NCI-H2029 (cell line): ENCODE data around the gene KIF1B.
"Not testable (repeated sequence)": the region's sequence is repeated elsewhere in the genome, so short reads cannot be mapped to it uniquely, and the experiment has no call there.

Source experiments
- DNase-seq: peaks from one replicate; lab custom pipeline; 2025; lab: John Stamatoyannopoulos, UW

The KIF1B gene

GRCh38 chr1:10386761-10387676 lies 176.6 kb downstream of the KIF1B start:
- no peak for DNase-seq

GRCh38 chr1:10387677-10388386 lies 177.5 kb downstream of the KIF1B start:
- no peak for DNase-seq

GRCh38 chr1:10388387-10388715 lies 178.0 kb downstream of the KIF1B start:
- no peak for DNase-seq

GRCh38 chr1:10389271-10389973 lies 179.1 kb downstream of the KIF1B start:
- DNase-seq, result no peak

GRCh38 chr1:10396870-10397269 lies 186.5 kb downstream of the KIF1B start:
- no peak for DNase-seq

- no peak for DNase-seq
Measured at GRCh38 chr1:10398278-10398733, 187.9 kb downstream of the KIF1B start.

- peak; percentile 95 for DNase-seq
Measured at GRCh38 chr1:10398734-10399443, 188.5 kb downstream of the KIF1B start, which contains the start of gene PGD. PGD (plus strand) TSS chr1:10399064; CDS start chr1:10399118, 54 bp downstream.

- no peak for DNase-seq
Measured at GRCh38 chr1:10399444-10399941, 189.1 kb downstream of the KIF1B start.

- no peak for DNase-seq
Measured at GRCh38 chr1:10400013-10400412, 189.6 kb downstream of the KIF1B start.

GRCh38 chr1:10401281-10401680 lies 190.9 kb downstream of the KIF1B start:
- no peak for DNase-seq

- no peak for DNase-seq
Measured at GRCh38 chr1:10402729-10403274, 192.4 kb downstream of the KIF1B start.

- DNase-seq, result no peak
Measured at GRCh38 chr1:10407201-10407600, 196.8 kb downstream of the KIF1B start.

- no peak for DNase-seq
Measured at GRCh38 chr1:10415211-10415930, 205.0 kb downstream of the KIF1B start.

GRCh38 chr1:10415967-10416366 lies 205.6 kb downstream of the KIF1B start:
- DNase-seq, result not testable (repeated sequence)

GRCh38 chr1:10418741-10419140 lies 208.4 kb downstream of the KIF1B start:
- not testable (repeated sequence) for DNase-seq

- DNase-seq, result no peak
Measured at GRCh38 chr1:10419351-10419750, 209.0 kb downstream of the KIF1B start.

GRCh38 chr1:10421637-10422036 lies 211.3 kb downstream of the KIF1B start:
- DNase-seq, result no peak

- DNase-seq, result no peak
Measured at GRCh38 chr1:10424034-10424433, 213.7 kb downstream of the KIF1B start.

GRCh38 chr1:10424651-10425050 lies 214.3 kb downstream of the KIF1B start:
- DNase-seq, result no peak

- DNase-seq, result not testable (repeated sequence)
Measured at GRCh38 chr1:10425826-10426534, 215.6 kb downstream of the KIF1B start.
